HEK293 (cell line): ENCODE results near the gene RAET1G.
A peak's percentile ranks its signal among the peaks of the same experiment; 100 is the strongest.

Source experiments
- BCL11B ChIP-seq: fragments of 450-650 bp; formaldehyde crosslinking; IDR thresholded peaks from 2 replicates; pipeline ENCODE4 v1.5.1; 2016; ENCODE audit warnings: low read depth, missing biosample characterization, missing genetic modification characterization
- GFI1B ChIP-seq: fragments of 450-650 bp; formaldehyde crosslinking; IDR thresholded peaks from 2 replicates; pipeline ENCODE4 v1.5.1; 2016; ENCODE audit warnings: missing biosample characterization, missing genetic modification characterization
- GLI4 ChIP-seq: fragments of 450-650 bp; formaldehyde crosslinking; IDR thresholded peaks from 2 replicates; pipeline ENCODE4 v1.5.1; 2016; ENCODE audit warnings: missing biosample characterization, missing genetic modification characterization
- GLIS1 ChIP-seq: fragments of 450-650 bp; formaldehyde crosslinking; IDR thresholded peaks from 2 replicates; pipeline ENCODE4 v1.5.1; 2016; ENCODE audit warnings: missing biosample characterization, missing genetic modification characterization
- HOXA7 ChIP-seq: sonication (generic); formaldehyde crosslinking; IDR thresholded peaks from 2 replicates; pipeline ENCODE4 v1.8.1; 2022; ENCODE audit warnings: missing genetic modification reagents, borderline replicate concordance
- IKZF3 ChIP-seq: fragments of 450-650 bp; IDR thresholded peaks from 2 replicates; pipeline ENCODE4 v1.5.0; 2018; ENCODE audit warnings: missing biosample characterization, mild to moderate bottlenecking, missing genetic modification characterization, moderate library complexity
- KLF10 ChIP-seq: fragments of 450-650 bp; IDR thresholded peaks from 2 replicates; pipeline ENCODE4 v1.5.1; 2018; ENCODE audit warnings: missing biosample characterization, mild to moderate bottlenecking, missing genetic modification characterization
- KLF8 ChIP-seq: fragments of 450-650 bp; formaldehyde crosslinking; IDR thresholded peaks from 2 replicates; pipeline ENCODE4 v1.5.1; 2016; ENCODE audit warnings: missing biosample characterization, missing genetic modification characterization
- SP3 ChIP-seq: fragments of 450-650 bp; formaldehyde crosslinking; IDR thresholded peaks from 2 replicates; pipeline ENCODE4 v1.5.1; 2016; ENCODE audit warnings: missing biosample characterization, missing genetic modification characterization
- SP7 ChIP-seq: fragments of 450-650 bp; formaldehyde crosslinking; IDR thresholded peaks from 2 replicates; pipeline ENCODE4 v1.5.1; 2016; ENCODE audit warnings: missing biosample characterization, missing genetic modification characterization
- WT1 ChIP-seq: fragments of 450-650 bp; formaldehyde crosslinking; IDR thresholded peaks from 2 replicates; pipeline ENCODE4 v1.5.1; 2016; ENCODE audit warnings: missing biosample characterization, missing genetic modification characterization
- ZEB2 ChIP-seq: fragments of 450-650 bp; formaldehyde crosslinking; IDR thresholded peaks from 2 replicates; pipeline ENCODE4 v1.5.1; 2016; ENCODE audit warnings: missing biosample characterization, missing genetic modification characterization
- ZFP69B ChIP-seq: fragments of 450-650 bp; formaldehyde crosslinking; IDR thresholded peaks from 2 replicates; pipeline ENCODE4 v1.5.1; 2016; ENCODE audit warnings: missing biosample characterization, missing genetic modification characterization
- ZNF138 ChIP-seq: fragments of 450-650 bp; formaldehyde crosslinking; IDR thresholded peaks from 2 replicates; pipeline ENCODE4 v1.5.1; 2016; ENCODE audit warnings: missing biosample characterization, missing genetic modification characterization, borderline replicate concordance
- ZNF2 ChIP-seq: fragments of 450-650 bp; formaldehyde crosslinking; IDR thresholded peaks from 2 replicates; pipeline ENCODE4 v1.5.1; 2016; ENCODE audit warnings: missing biosample characterization, missing genetic modification characterization
- ZNF23 ChIP-seq: fragments of 450-650 bp; formaldehyde crosslinking; IDR thresholded peaks from 2 replicates; pipeline ENCODE4 v1.5.1; 2016; ENCODE audit warnings: missing biosample characterization, missing genetic modification characterization, borderline replicate concordance
- ZNF274 ChIP-seq, 2 experiments: fragments of 200-500 bp in 1 of 2; fragments of 450-650 bp in 1 of 2; sonication (Bioruptor generic) in 1 of 2; formaldehyde crosslinking in 1 of 2; IDR thresholded peaks; 2 replicates each; pipeline versions ENCODE4 v1.5.1 to v1.6.1; 2014 to 2016; ENCODE audit warnings: borderline replicate concordance in 1 of 2, inconsistent platforms in 1 of 2, low read length in 1 of 2, missing biosample characterization in 1 of 2, missing genetic modification characterization in 1 of 2
- ZNF324 ChIP-seq: fragments of 450-650 bp; formaldehyde crosslinking; IDR thresholded peaks from 2 replicates; pipeline ENCODE4 v1.5.1; 2016; ENCODE audit warnings: missing biosample characterization, missing genetic modification characterization
- ZNF350 ChIP-seq: fragments of 450-650 bp; formaldehyde crosslinking; IDR thresholded peaks from 2 replicates; pipeline ENCODE4 v1.5.0; 2017; ENCODE audit warnings: missing biosample characterization, mild to moderate bottlenecking, missing genetic modification characterization
- ZNF366 ChIP-seq: fragments of 450-650 bp; formaldehyde crosslinking; conservative IDR thresholded peaks from 2 replicates; pipeline ENCODE4 v1.5.1; 2016; ENCODE audit warnings: missing biosample characterization, missing genetic modification characterization
- ZNF394 ChIP-seq: fragments of 450-650 bp; formaldehyde crosslinking; IDR thresholded peaks from 2 replicates; pipeline ENCODE4 v1.5.1; 2016; ENCODE audit warnings: missing biosample characterization, missing genetic modification characterization, mild to moderate bottlenecking, moderate library complexity, borderline replicate concordance
- ZNF473 ChIP-seq: fragments of 450-650 bp; formaldehyde crosslinking; IDR thresholded peaks from 2 replicates; pipeline ENCODE4 v1.5.1; 2017; ENCODE audit warnings: missing biosample characterization, missing genetic modification characterization
- ZNF529 ChIP-seq: fragments of 450-650 bp; formaldehyde crosslinking; IDR thresholded peaks from 2 replicates; pipeline ENCODE4 v1.5.1; 2017; ENCODE audit warnings: missing genetic modification characterization, missing biosample characterization; ENCODE audit not compliant: insufficient replicate concordance
- ZNF623 ChIP-seq: fragments of 450-650 bp; formaldehyde crosslinking; IDR thresholded peaks from 2 replicates; pipeline ENCODE4 v1.5.1; 2016; ENCODE audit warnings: missing biosample characterization, missing genetic modification characterization
- ZNF629 ChIP-seq: fragments of 450-650 bp; formaldehyde crosslinking; IDR thresholded peaks from 2 replicates; pipeline ENCODE4 v1.5.1; 2017; ENCODE audit warnings: missing biosample characterization, missing genetic modification characterization
- ZNF701 ChIP-seq: fragments of 450-650 bp; formaldehyde crosslinking; IDR thresholded peaks from 2 replicates; pipeline ENCODE4 v1.5.1; 2016; ENCODE audit warnings: missing biosample characterization, missing genetic modification characterization
- ZNF785 ChIP-seq: fragments of 450-650 bp; formaldehyde crosslinking; IDR thresholded peaks from 2 replicates; pipeline ENCODE4 v1.5.1; 2016; ENCODE audit warnings: missing biosample characterization, missing genetic modification characterization
- ZNF830 ChIP-seq: fragments of 450-650 bp; IDR thresholded peaks from 2 replicates; pipeline ENCODE4 v1.5.0; 2018; ENCODE audit warnings: missing biosample characterization, missing genetic modification characterization, low read depth, mild to moderate bottlenecking, moderate library complexity
- ZNF837 ChIP-seq: fragments of 450-650 bp; formaldehyde crosslinking; IDR thresholded peaks from 2 replicates; pipeline ENCODE4 v1.5.1; 2016; ENCODE audit warnings: missing biosample characterization, missing genetic modification characterization
- TF ChIP-seq, protein P1 (sequence below): fragments of 450-650 bp; formaldehyde crosslinking; IDR thresholded peaks from 2 replicates; pipeline ENCODE4 v1.5.1; 2016; ENCODE audit warnings: missing biosample characterization, missing genetic modification characterization
- TF ChIP-seq, protein P2 (sequence below): fragments of 450-650 bp; formaldehyde crosslinking; IDR thresholded peaks from 2 replicates; pipeline ENCODE4 v1.5.1; 2017; ENCODE audit warnings: missing biosample characterization, missing genetic modification characterization
- TF ChIP-seq, protein P3 (sequence below): fragments of 450-650 bp; formaldehyde crosslinking; IDR thresholded peaks from 2 replicates; pipeline ENCODE4 v1.5.1; 2016; ENCODE audit warnings: missing biosample characterization, missing genetic modification characterization
- TF ChIP-seq, protein P4 (sequence below): fragments of 450-650 bp; formaldehyde crosslinking; IDR thresholded peaks from 2 replicates; pipeline ENCODE4 v1.5.1; 2016; ENCODE audit warnings: missing biosample characterization, missing genetic modification characterization
- TF ChIP-seq, protein P5 (sequence below): fragments of 450-650 bp; formaldehyde crosslinking; optimal IDR thresholded peaks from 2 replicates; pipeline ENCODE3; 2016; ENCODE audit warnings: missing biosample characterization, mild to moderate bottlenecking, missing genetic modification characterization

The RAET1G gene

DNA sequence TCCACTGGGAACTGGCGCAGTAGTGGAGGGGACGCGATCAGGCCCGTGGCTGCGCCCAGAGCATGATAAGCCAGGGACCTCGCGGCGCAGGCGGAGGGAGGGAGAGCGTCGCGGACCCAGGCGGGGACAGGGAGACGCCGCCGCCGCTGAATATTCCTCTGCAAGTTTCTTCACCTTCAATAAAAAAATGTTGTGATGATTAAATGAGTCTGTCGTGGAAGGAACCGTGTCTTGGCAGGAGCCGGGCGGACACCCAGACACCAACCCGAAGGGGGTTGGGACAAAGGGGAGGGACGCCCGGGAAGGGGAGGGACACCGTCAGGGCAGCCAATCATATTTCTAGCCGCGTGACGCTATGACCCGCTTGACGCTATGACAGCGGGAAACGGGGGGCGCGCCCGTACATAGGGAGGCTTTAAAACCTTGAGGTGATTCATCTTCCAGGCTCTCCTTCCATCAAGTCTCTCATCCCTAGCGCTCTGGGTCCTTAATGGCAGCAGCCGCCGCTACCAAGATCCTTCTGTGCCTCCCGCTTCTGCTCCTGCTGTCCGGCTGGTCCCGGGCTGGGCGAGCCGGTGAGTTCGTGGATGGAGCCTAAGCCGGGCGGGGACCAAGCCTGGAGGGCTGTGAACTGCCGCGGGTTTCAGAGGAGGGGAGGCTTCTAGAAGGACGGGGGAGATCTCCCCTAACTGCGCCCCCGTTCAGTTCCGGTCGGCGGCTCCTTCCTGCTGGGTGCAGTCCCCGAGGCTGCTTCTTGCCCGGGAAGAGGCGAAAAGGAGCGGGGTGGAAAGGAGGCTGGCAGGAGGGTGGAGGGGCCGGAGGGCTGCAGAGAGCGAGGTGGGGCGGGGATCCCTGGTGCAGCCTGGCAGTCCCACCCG, 18.9 kb upstream of the RAET1G start, which contains the start of gene ULBP2 (continued):
- TF ChIP-seq ZNF529 (tag by site-specific recombination) (no peak), WT1 (tag by site-specific recombination) (peak; percentile 85), ZFP69B (tag by site-specific recombination) (no peak), ZNF324 (tag by site-specific recombination) (no peak; the same call in 1 of the 2 replicates), ZNF23 (tag by site-specific recombination) (no peak), SP3 (tag by site-specific recombination) (peak; percentile 87), HOXA7 (CRISPR knock-in tag) (no peak), GLI4 (no peak), ZNF473 (no peak), SP7 (peak; percentile 60), ZNF785 (tag by site-specific recombination) (no peak), ZNF830 (tag by site-specific recombination) (no peak), ZNF350 (tag by site-specific recombination) (no peak), ZNF837 (tag by site-specific recombination) (no peak), ZNF2 (tag by site-specific recombination) (0 out of 2 replicates have a peak, but pooled peaks have one; percentile 12), GLIS1 (tag by site-specific recombination) (peak; percentile 14; the same call in 1 of the 2 replicates), ZNF366 (tag by site-specific recombination) (peak; percentile 83), ZNF138 (tag by site-specific recombination) (no peak), IKZF3 (tag by site-specific recombination) (no peak), ZEB2 (tag by site-specific recombination) (peak; percentile 73), ZNF701 (tag by site-specific recombination) (no peak), KLF10 (tag by site-specific recombination) (peak; percentile 84), GFI1B (tag by site-specific recombination) (no peak), KLF8 (tag by site-specific recombination) (peak; percentile 60; the same call in 1 of the 2 replicates), ZNF629 (tag by site-specific recombination) (peak; percentile 94), ZNF394 (tag by site-specific recombination) (peak; percentile 20; the same call in 1 of the 2 replicates), ZNF623 (tag by site-specific recombination) (no peak), ZNF274 (IDR thresholded peaks at IDR 0.05; ENCODE audit: low read length) (no peak), ZNF274 (tag by site-specific recombination; IDR thresholded peaks at IDR 0.05; ENCODE audit: borderline replicate concordance) (no peak), BCL11B (no peak)
- TF ChIP-seq, protein P1, sequence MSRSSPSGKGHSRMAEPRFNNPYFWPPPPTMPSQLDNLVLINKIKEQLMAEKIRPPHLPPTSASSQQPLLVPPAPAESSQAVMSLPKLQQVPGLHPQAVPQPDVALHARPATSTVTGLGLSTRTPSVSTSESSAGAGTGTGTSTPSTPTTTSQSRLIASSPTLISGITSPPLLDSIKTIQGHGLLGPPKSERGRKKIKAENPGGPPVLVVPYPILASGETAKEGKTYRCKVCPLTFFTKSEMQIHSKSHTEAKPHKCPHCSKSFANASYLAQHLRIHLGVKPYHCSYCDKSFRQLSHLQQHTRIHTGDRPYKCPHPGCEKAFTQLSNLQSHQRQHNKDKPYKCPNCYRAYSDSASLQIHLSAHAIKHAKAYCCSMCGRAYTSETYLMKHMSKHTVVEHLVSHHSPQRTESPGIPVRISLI (tag by site-specific recombination): no peak
- TF ChIP-seq, protein P2, sequence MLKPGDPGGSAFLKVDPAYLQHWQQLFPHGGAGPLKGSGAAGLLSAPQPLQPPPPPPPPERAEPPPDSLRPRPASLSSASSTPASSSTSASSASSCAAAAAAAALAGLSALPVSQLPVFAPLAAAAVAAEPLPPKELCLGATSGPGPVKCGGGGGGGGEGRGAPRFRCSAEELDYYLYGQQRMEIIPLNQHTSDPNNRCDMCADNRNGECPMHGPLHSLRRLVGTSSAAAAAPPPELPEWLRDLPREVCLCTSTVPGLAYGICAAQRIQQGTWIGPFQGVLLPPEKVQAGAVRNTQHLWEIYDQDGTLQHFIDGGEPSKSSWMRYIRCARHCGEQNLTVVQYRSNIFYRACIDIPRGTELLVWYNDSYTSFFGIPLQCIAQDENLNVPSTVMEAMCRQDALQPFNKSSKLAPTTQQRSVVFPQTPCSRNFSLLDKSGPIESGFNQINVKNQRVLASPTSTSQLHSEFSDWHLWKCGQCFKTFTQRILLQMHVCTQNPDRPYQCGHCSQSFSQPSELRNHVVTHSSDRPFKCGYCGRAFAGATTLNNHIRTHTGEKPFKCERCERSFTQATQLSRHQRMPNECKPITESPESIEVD (tag by site-specific recombination): no peak
- TF ChIP-seq, protein P3, sequence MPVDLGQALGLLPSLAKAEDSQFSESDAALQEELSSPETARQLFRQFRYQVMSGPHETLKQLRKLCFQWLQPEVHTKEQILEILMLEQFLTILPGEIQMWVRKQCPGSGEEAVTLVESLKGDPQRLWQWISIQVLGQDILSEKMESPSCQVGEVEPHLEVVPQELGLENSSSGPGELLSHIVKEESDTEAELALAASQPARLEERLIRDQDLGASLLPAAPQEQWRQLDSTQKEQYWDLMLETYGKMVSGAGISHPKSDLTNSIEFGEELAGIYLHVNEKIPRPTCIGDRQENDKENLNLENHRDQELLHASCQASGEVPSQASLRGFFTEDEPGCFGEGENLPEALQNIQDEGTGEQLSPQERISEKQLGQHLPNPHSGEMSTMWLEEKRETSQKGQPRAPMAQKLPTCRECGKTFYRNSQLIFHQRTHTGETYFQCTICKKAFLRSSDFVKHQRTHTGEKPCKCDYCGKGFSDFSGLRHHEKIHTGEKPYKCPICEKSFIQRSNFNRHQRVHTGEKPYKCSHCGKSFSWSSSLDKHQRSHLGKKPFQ (tag by site-specific recombination): no peak
- TF ChIP-seq, protein P4, sequence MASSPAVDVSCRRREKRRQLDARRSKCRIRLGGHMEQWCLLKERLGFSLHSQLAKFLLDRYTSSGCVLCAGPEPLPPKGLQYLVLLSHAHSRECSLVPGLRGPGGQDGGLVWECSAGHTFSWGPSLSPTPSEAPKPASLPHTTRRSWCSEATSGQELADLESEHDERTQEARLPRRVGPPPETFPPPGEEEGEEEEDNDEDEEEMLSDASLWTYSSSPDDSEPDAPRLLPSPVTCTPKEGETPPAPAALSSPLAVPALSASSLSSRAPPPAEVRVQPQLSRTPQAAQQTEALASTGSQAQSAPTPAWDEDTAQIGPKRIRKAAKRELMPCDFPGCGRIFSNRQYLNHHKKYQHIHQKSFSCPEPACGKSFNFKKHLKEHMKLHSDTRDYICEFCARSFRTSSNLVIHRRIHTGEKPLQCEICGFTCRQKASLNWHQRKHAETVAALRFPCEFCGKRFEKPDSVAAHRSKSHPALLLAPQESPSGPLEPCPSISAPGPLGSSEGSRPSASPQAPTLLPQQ (tag by site-specific recombination): 0 out of 2 replicates have a peak, but pooled peaks have one; percentile 14
- TF ChIP-seq, protein P5, sequence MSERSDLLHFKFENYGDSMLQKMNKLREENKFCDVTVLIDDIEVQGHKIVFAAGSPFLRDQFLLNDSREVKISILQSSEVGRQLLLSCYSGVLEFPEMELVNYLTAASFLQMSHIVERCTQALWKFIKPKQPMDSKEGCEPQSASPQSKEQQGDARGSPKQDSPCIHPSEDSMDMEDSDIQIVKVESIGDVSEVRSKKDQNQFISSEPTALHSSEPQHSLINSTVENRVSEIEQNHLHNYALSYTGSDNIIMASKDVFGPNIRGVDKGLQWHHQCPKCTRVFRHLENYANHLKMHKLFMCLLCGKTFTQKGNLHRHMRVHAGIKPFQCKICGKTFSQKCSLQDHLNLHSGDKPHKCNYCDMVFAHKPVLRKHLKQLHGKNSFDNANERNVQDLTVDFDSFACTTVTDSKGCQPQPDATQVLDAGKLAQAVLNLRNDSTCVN (tag by site-specific recombination): peak; percentile 69
